GM10248 (cell line): ENCODE results near the gene GRK5.

Experiments
- CTCF ChIA-PET: fragments of 300-600 bp; sonication (Branson Sonifier 250); formaldehyde crosslinking; extraction: SDS; loops from one replicate; lab custom pipeline; 2021; ENCODE audit warnings: antibody characterized with exemption; lab: Yijun Ruan, JAX
- POLR2A ChIA-PET: fragments of 350-650 bp; sonication (Branson Sonifier 250); formaldehyde crosslinking; extraction: SDS; loops from one replicate; lab custom pipeline; 2020; ENCODE audit warnings: antibody characterized with exemption; lab: Yijun Ruan, JAX
- DNase-seq: peaks from one replicate; pipeline ENCODE4 v3.0.0; 2012; ENCODE audit errors: extremely low spot score
- CTCF ChIP-seq: IDR thresholded peaks from 2 replicates; pipeline ENCODE4 v1.5.1; 2012; ENCODE audit warnings: mild to moderate bottlenecking, low read depth; ENCODE audit errors: extremely low read depth, missing control alignments, control extremely low read depth

GRK5 gene

GRCh38 chr10:119408969-119409371 lies 201.6 kb downstream of the GRK5 start:
- TF ChIP-seq CTCF: no peak
- no peak for DNase-seq
- CTCF ChIA-PET: interaction anchor here (0.7 kb wide), 1 partner anchor 9 kb away, joined by 4 read pairs; no protein-coding TSS in a partner anchor
- POLR2A ChIA-PET: no interaction called here

- DNase-seq: no peak
- TF ChIP-seq CTCF: no peak
- ChIA-PET POLR2A (no interaction called here), CTCF (interaction anchor here (0.7 kb wide), 1 partner anchor 8 kb away, joined by 4 read pairs; no protein-coding TSS in a partner anchor)
Measured at GRCh38 chr10:119409385-119409784, 202.0 kb downstream of the GRK5 start.

GRCh38 chr10:119409906-119410305 lies 202.5 kb downstream of the GRK5 start:
- ChIA-PET CTCF (interaction anchor here (1.2 kb wide), 1 partner anchor 35 kb away, joined by 6 read pairs; no protein-coding TSS in a partner anchor), POLR2A (no interaction called here)
- TF ChIP-seq CTCF: no peak
- no peak for DNase-seq

- ChIA-PET POLR2A (no interaction called here), CTCF (interaction anchor here (0.8 to 1.2 kb wide), 2 partner anchors 35 to 78 kb away, joined by 3 to 6 read pairs; no protein-coding TSS in a partner anchor)
- no peak for TF ChIP-seq CTCF
- no peak for DNase-seq
Measured at GRCh38 chr10:119410361-119411116, 203.2 kb downstream of the GRK5 start.

- CTCF ChIA-PET: interaction anchor here (1.3 to 1.7 kb wide), 3 partner anchors 10 to 206 kb away, joined by 3 to 6 read pairs (median 6); partner anchors contain the start of gene GRK5
- POLR2A ChIA-PET: no interaction called here
- DNase-seq: no peak
- no peak for TF ChIP-seq CTCF
Measured at GRCh38 chr10:119412244-119413092, 205.1 kb downstream of the GRK5 start.

GRCh38 chr10:119413093-119413453 lies 205.7 kb downstream of the GRK5 start:
- DNase-seq: no peak
- CTCF ChIA-PET: interaction anchor here (1.2 to 1.6 kb wide), 2 partner anchors 206 kb away, joined by 5 to 6 read pairs; partner anchors contain the start of gene GRK5
- POLR2A ChIA-PET: no interaction called here
- no peak for TF ChIP-seq CTCF
